Measurements from ENCODE around the gene URM1.
"Not testable (repeated sequence)": the region's sequence is repeated elsewhere in the genome, so short reads cannot be mapped to it uniquely, and the experiment has no call there.

Gene URM1

DNA sequence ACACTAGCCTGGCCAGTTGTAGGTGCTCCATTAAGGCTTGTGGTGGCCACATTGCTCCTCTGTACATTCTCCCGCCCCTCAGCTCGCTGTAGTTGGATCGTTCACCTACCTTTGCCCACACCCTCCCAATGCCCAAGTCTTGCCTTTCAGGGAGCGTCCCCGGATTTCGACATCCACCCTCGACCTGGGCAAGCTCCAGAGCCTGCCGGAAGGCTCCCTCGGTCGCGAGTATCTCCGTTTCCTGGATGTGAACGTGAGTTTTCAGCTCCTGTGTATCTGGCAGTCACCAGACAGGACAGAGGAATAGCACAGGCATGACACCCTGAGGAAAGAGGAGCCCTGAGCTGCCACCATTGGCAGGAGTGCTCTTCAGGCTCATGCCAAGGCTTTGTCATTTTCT lies 45.5 kb upstream of the URM1 start:
- Histone ChIP-seq H3K9me3 (ENCODE audit: insufficient read depth, low read length) (no peaks in the 10 kb centered on the region), H3K27me3 (ENCODE audit: insufficient read depth, insufficient read length) (no peaks in the 10 kb centered on the region), H3K9ac (ENCODE audit: insufficient read length, low read depth) (no peak overlapping the region), H3K4me1 (ENCODE audit: insufficient read depth, insufficient read length) (no peaks in the 10 kb centered on the region), H3K36me3 (ENCODE audit: insufficient read depth, insufficient read length, low read length) (peaks cover 65% of the 10 kb centered on the region), H3K4me3 (ENCODE audit: insufficient read length, low read depth) (no peak overlapping the region)
- no peak for TF ChIP-seq ZNF274 (IDR thresholded peaks at IDR 0.05; ENCODE audit: low read depth, low read length)
- no peak for TF ChIP-seq SUZ12 (IDR thresholded peaks at IDR 0.05; ENCODE audit: extremely low read depth, insufficient read depth, insufficient read length)
- TF ChIP-seq YY1 (IDR thresholded peaks at IDR 0.05; ENCODE audit: insufficient read depth, insufficient read length) = no peak
- DNase-seq (ENCODE audit: low read depth, low spot score) = no peak

DNA sequence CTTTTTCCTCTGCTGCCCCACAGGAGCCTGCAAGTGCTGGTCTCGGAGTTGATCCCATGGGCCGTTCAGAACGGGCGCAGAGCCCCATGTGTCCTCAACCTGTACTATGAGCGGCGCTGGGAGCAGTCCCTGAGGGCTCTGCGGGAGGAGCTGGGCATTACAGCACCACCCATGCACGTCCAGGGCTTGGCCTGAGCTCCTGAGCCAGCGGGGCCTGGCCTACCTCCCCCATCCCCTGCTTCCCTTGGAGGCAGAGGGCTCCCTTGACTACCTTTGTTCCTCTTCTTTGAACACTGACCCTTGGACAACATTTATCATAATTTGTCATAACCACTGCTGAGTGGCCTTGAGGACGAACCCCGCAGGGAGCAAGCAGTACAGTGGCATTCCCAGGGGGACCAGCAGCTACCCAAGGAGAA lies 37.7 kb upstream of the URM1 start:
- Histone ChIP-seq H3K4me3 (ENCODE audit: insufficient read length, low read depth) (no peak overlapping the region), H3K36me3 (ENCODE audit: insufficient read depth, insufficient read length, low read length) (peaks cover 65% of the 10 kb centered on the region), H3K9ac (ENCODE audit: insufficient read length, low read depth) (no peak overlapping the region), H3K4me1 (ENCODE audit: insufficient read depth, insufficient read length) (peaks cover 2% of the 10 kb centered on the region), H3K9me3 (ENCODE audit: insufficient read depth, low read length) (no peaks in the 10 kb centered on the region), H3K27me3 (ENCODE audit: insufficient read depth, insufficient read length) (no peaks in the 10 kb centered on the region)
- TF ChIP-seq ZNF274 (IDR thresholded peaks at IDR 0.05; ENCODE audit: low read depth, low read length) = no peak
- TF ChIP-seq SUZ12 (IDR thresholded peaks at IDR 0.05; ENCODE audit: extremely low read depth, insufficient read depth, insufficient read length) = no peak
- no peak for TF ChIP-seq YY1 (IDR thresholded peaks at IDR 0.05; ENCODE audit: insufficient read depth, insufficient read length)
- no peak for DNase-seq (ENCODE audit: low read depth, low spot score)

DNA sequence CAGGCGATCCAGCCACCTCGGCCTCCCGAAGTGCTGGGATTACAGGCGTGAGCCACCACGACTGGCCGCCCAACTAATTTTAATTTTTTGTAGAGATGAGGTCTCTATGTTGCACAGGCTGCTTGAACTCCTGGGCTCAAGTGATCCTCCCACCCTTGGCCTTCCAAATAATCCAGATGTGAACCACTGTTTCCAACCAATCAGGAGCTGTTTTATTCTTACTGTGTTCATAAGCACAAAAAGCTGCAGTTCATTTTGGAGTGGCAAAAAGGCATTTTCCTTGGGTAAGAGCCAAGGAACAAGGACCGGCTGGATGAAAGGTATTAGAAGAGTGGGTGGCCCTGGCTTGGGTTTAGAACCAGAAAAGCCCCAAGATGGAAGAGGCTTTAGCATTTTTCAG lies 36.0 kb upstream of the URM1 start:
- Histone ChIP-seq H3K36me3 (ENCODE audit: insufficient read depth, insufficient read length, low read length) (peaks cover 51% of the 10 kb centered on the region), H3K4me3 (ENCODE audit: insufficient read length, low read depth) (no peak overlapping the region), H3K4me1 (ENCODE audit: insufficient read depth, insufficient read length) (peaks cover 4% of the 10 kb centered on the region), H3K27me3 (ENCODE audit: insufficient read depth, insufficient read length) (no peaks in the 10 kb centered on the region), H3K9me3 (ENCODE audit: insufficient read depth, low read length) (no peaks in the 10 kb centered on the region), H3K9ac (ENCODE audit: insufficient read length, low read depth) (no peak overlapping the region)
- DNase-seq (ENCODE audit: low read depth, low spot score) = no peak
- TF ChIP-seq YY1 (IDR thresholded peaks at IDR 0.05; ENCODE audit: insufficient read depth, insufficient read length) (no peak), SUZ12 (IDR thresholded peaks at IDR 0.05; ENCODE audit: extremely low read depth, insufficient read depth, insufficient read length) (no peak)

DNA sequence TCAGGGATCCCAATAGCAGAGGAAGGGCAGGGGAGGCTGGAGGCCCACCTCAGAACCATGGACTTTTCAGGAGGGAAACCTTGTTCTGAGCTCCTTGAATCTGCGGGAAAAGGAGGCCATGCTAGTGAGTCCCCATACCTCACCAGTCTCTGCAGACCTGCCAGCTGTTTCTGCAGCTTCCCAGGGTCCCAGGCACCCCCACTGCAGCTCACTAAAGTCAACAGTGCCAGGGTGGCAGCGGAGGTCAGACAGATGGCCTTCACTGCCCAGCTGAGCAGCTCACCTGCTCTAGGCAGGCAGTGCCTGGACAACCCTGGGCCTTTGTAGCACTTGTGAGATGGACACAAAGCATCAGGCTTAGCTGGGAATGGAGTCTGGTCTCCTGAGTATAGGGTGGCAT lies 35.3 kb upstream of the URM1 start:
- H3K36me3 ChIP-seq (ENCODE audit: insufficient read depth, insufficient read length, low read length) = peaks cover 51% of the 10 kb centered on the region
- no peak overlapping the region for H3K9ac ChIP-seq (ENCODE audit: insufficient read length, low read depth)
- no peaks in the 10 kb centered on the region for H3K27me3 ChIP-seq (ENCODE audit: insufficient read depth, insufficient read length)
- TF ChIP-seq ZNF274 (IDR thresholded peaks at IDR 0.05; ENCODE audit: low read depth, low read length) (no peak), SUZ12 (IDR thresholded peaks at IDR 0.05; ENCODE audit: extremely low read depth, insufficient read depth, insufficient read length) (no peak), YY1 (IDR thresholded peaks at IDR 0.05; ENCODE audit: insufficient read depth, insufficient read length) (no peak)
- no peak for DNase-seq (ENCODE audit: low read depth, low spot score)
- H3K9me3 ChIP-seq (ENCODE audit: insufficient read depth, low read length) = no peaks in the 10 kb centered on the region
- peaks cover 4% of the 10 kb centered on the region for H3K4me1 ChIP-seq (ENCODE audit: insufficient read depth, insufficient read length)
- no peak overlapping the region for H3K4me3 ChIP-seq (ENCODE audit: insufficient read length, low read depth)

DNA sequence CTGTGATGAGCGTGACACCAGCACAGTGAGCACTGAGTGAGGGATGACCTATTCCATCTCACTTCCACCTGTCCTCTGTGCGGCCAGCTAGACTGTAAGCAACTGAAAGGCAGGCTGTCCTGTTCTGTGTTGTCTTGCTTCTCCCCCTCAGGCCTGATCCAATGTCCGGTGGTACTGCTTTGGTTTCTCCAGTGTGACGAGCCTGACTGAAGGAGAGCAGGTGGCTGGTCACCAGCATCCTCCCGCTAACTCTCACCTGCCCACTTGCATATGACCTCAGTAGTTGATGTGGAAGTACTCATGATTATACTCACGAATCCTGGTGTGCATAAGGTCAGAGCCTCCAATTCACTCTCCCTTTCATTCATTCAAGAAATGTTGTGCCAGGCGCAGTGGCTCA lies 33.2 kb upstream of the URM1 start:
- DNase-seq (ENCODE audit: low read depth, low spot score) = no peak
- Histone ChIP-seq H3K4me1 (ENCODE audit: insufficient read depth, insufficient read length) (peaks cover 4% of the 10 kb centered on the region), H3K27me3 (ENCODE audit: insufficient read depth, insufficient read length) (no peaks in the 10 kb centered on the region), H3K36me3 (ENCODE audit: insufficient read depth, insufficient read length, low read length) (peaks cover 40% of the 10 kb centered on the region), H3K9me3 (ENCODE audit: insufficient read depth, low read length) (no peaks in the 10 kb centered on the region), H3K9ac (ENCODE audit: insufficient read length, low read depth) (no peak overlapping the region), H3K4me3 (ENCODE audit: insufficient read length, low read depth) (no peak overlapping the region)
- no peak for TF ChIP-seq ZNF274 (IDR thresholded peaks at IDR 0.05; ENCODE audit: low read depth, low read length)
- TF ChIP-seq SUZ12 (IDR thresholded peaks at IDR 0.05; ENCODE audit: extremely low read depth, insufficient read depth, insufficient read length) = no peak
- no peak for TF ChIP-seq YY1 (IDR thresholded peaks at IDR 0.05; ENCODE audit: insufficient read depth, insufficient read length)

DNA sequence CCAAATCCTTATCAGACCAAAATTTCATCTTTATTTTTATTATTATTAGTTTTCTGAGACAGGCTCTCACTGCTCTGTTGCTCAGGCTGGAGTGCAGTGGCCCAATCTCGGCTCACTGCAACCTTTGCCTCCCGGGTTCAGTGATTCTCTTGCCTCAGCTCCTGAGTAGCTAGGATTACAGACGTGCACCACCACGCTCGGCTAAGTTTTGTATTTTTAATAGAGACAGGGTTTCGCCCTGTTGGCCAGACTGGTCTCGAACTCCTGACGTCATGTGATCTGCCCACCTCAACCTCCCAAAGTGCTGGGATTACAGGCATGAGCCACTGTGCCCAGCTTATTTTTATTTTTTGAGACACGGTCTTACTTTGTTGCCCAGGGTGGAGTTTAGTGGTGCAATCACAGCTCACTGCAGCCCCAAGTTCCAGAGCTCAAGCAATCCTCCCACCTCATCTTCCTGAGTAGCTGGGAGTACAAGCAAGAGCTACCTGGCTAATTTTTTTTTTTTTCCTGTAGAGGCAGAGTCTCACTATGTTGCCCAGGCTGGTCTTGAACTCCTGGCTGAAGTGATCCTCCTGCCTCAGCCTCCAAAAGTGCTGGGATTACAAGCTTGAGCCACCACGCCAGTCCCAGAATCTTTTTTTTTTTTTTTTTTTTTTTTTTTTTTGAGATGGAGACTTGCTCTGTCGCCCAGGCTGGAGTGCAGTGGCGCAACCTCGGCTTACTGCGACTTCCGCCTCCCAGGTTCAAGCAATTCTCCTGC lies 32.1 kb upstream of the URM1 start:
- not testable (repeated sequence) for H3K4me3 ChIP-seq (ENCODE audit: insufficient read length, low read depth); H3K4me1 ChIP-seq (ENCODE audit: insufficient read depth, insufficient read length); DNase-seq (ENCODE audit: low read depth, low spot score); H3K9me3 ChIP-seq (ENCODE audit: insufficient read depth, low read length); H3K9ac ChIP-seq (ENCODE audit: insufficient read length, low read depth); H3K27me3 ChIP-seq (ENCODE audit: insufficient read depth, insufficient read length)
- peaks cover 40% of the 10 kb centered on the region for H3K36me3 ChIP-seq (ENCODE audit: insufficient read depth, insufficient read length, low read length)

DNA sequence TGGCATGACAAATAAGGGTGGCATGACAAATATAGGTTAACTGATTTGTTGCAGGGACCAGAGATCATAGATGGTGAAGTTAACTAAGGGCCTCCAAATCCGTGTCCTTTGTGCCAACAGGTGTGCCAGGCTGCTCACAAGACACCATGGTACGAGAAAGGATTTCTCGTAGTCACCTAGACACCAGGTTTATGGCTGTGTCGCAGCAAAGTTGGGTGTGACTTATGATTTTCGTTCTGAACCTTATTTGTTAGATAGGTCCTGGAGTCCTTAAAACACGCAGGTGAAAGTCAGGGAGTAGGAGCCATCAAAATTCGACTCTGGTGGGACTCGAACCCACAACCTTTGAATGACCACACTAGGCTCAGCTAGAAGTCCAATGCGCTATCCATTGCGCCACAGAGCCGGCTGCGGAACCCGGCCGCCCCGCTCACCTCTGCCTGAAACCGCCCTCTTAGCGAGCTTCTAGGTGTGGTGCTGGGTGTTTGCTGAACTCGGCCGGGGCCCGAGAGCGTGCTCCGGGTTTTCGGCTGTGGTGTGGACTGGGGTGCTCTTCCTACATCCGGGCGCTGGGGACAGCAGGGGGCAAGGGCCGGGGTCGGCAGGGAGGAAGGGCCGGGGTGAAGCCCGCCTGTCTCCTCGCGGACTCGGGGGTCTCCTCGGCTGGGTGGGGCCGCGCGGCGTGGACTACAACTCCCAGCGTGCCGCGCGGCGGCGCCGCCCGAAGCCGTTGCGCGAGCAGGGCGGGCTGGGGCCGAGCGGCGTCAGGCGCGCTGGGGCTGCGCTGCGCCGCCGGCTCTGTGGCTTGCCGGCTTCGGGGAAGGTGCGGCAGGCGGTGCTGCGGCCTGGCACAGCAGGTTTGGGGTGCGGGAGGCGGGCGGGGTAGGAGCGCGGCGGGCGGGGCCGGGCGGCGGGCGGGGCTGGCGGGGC lies 31.1 kb upstream of the URM1 start, which contains the start of gene SLC27A4:
SLC27A4 (plus strand) TSS at position 767 of the 930 bp plus-strand sequence. CDS start 2,606 bp downstream, outside the sequence.
- H3K36me3 ChIP-seq (ENCODE audit: insufficient read depth, insufficient read length, low read length) = peaks cover 45% of the 10 kb centered on the region
- H3K9ac ChIP-seq (ENCODE audit: insufficient read length, low read depth) = peak within 1 kb of the TSS; percentile 86
- DNase-seq (ENCODE audit: low read depth, low spot score) = peak; percentile 75
- H3K4me3 ChIP-seq (ENCODE audit: insufficient read length, low read depth) = peak within 1 kb of the TSS; percentile 66
- no peaks in the 10 kb centered on the region for H3K27me3 ChIP-seq (ENCODE audit: insufficient read depth, insufficient read length)
- H3K9me3 ChIP-seq (ENCODE audit: insufficient read depth, low read length) = no peaks in the 10 kb centered on the region
- peaks cover 3% of the 10 kb centered on the region for H3K4me1 ChIP-seq (ENCODE audit: insufficient read depth, insufficient read length)
- no peak for TF ChIP-seq ZNF274 (IDR thresholded peaks at IDR 0.05; ENCODE audit: low read depth, low read length)
- TF ChIP-seq SUZ12 (IDR thresholded peaks at IDR 0.05; ENCODE audit: extremely low read depth, insufficient read depth, insufficient read length) = no peak
- no peak for TF ChIP-seq YY1 (IDR thresholded peaks at IDR 0.05; ENCODE audit: insufficient read depth, insufficient read length)

All from NT2/D1 (cell line).